HEK293 (cell line): ENCODE measurements around the gene PIGN.

Experiments used
- CTCF ChIA-PET: fragments of 350-600 bp; formaldehyde crosslinking; extraction: SDS; loops from one replicate; lab custom pipeline; 2021; ENCODE audit warnings: antibody characterized with exemption; lab: Yijun Ruan, JAX
- POLR2A ChIA-PET: fragments of 300-600 bp; formaldehyde crosslinking; extraction: SDS; loops from one replicate; lab custom pipeline; 2020; ENCODE audit warnings: antibody characterized with exemption, inconsistent platforms; lab: Yijun Ruan, JAX
- H3K27ac ChIP-seq: fragments of 200-500 bp; sonication (Bioruptor generic); 2 replicates; pipeline ENCODE4 v1.5.1; 2014; ENCODE audit warnings: low read depth, low read length, control low read depth, inconsistent platforms; ENCODE audit errors: extremely low read depth
- H3K36me3 ChIP-seq, 2 experiments: fragments of 200-500 bp in 1 of 2; sonication (Bioruptor generic) in 1 of 2; 1 replicate in 1 of 2; 2 replicates in 1 of 2; pipeline ENCODE4 v1.5.1; 2014 to 2017; ENCODE audit warnings: inconsistent platforms in 2 of 2, low read length in 2 of 2; ENCODE audit not compliant: control insufficient read depth in 2 of 2, insufficient read depth in 1 of 2
- H3K4me1 ChIP-seq: fragments of 200-500 bp; sonication (Bioruptor generic); 2 replicates; pipeline ENCODE4 v1.5.1; 2014; ENCODE audit warnings: mild to moderate bottlenecking, low read length, inconsistent platforms; ENCODE audit not compliant: control insufficient read depth, insufficient read depth
- H3K4me3 ChIP-seq: 2 replicates; pipeline ENCODE4 v1.5.1; 2011; ENCODE audit warnings: low read depth, mild to moderate bottlenecking, control low read depth, low read length, moderate library complexity
- H3K9me3 ChIP-seq: fragments of 200-500 bp; sonication (Bioruptor generic); 2 replicates; pipeline ENCODE4 v1.5.1; 2014; ENCODE audit warnings: low read depth, low read length, inconsistent platforms; ENCODE audit not compliant: control insufficient read depth, insufficient read depth
- EGR2 ChIP-seq: fragments of 450-650 bp; formaldehyde crosslinking; IDR thresholded peaks from 2 replicates; pipeline ENCODE4 v1.5.1; 2016; ENCODE audit warnings: low read depth, missing biosample characterization, missing genetic modification characterization
- HOXA7 ChIP-seq: sonication (generic); formaldehyde crosslinking; IDR thresholded peaks from 2 replicates; pipeline ENCODE4 v1.8.1; 2022; ENCODE audit warnings: missing genetic modification reagents, borderline replicate concordance
- HOXC10 ChIP-seq: sonication (generic); formaldehyde crosslinking; IDR thresholded peaks from 2 replicates; pipeline ENCODE4 v1.8.1; 2023; ENCODE audit warnings: mild to moderate bottlenecking, missing genetic modification reagents
- KLF17 ChIP-seq: fragments of 450-650 bp; formaldehyde crosslinking; IDR thresholded peaks from 2 replicates; pipeline ENCODE4 v1.5.1; 2016; ENCODE audit warnings: missing biosample characterization, missing genetic modification characterization
- OSR2 ChIP-seq: fragments of 450-650 bp; formaldehyde crosslinking; IDR thresholded peaks from 2 replicates; pipeline ENCODE4 v1.5.1; 2016; ENCODE audit warnings: missing biosample characterization, missing genetic modification characterization
- SP2 ChIP-seq: fragments of 450-650 bp; formaldehyde crosslinking; IDR thresholded peaks from 2 replicates; pipeline ENCODE4 v1.5.1; 2016; ENCODE audit warnings: missing biosample characterization, missing genetic modification characterization
- TSHZ1 ChIP-seq: fragments of 450-650 bp; formaldehyde crosslinking; IDR thresholded peaks from 2 replicates; pipeline ENCODE4 v1.5.1; 2016; ENCODE audit warnings: missing biosample characterization, missing genetic modification characterization, borderline replicate concordance
- ZFP37 ChIP-seq: fragments of 450-650 bp; formaldehyde crosslinking; IDR thresholded peaks from 2 replicates; pipeline ENCODE4 v1.5.1; 2016; ENCODE audit warnings: missing biosample characterization, missing genetic modification characterization
- ZNF10 ChIP-seq: fragments of 450-650 bp; formaldehyde crosslinking; IDR thresholded peaks from 2 replicates; pipeline ENCODE4 v1.5.1; 2017; ENCODE audit warnings: missing biosample characterization, missing genetic modification characterization
- ZNF174 ChIP-seq: fragments of 450-650 bp; formaldehyde crosslinking; IDR thresholded peaks from 2 replicates; pipeline ENCODE4 v1.5.0; 2017; ENCODE audit warnings: missing biosample characterization, mild to moderate bottlenecking, missing genetic modification characterization
- ZNF175 ChIP-seq: fragments of 450-650 bp; formaldehyde crosslinking; IDR thresholded peaks from 2 replicates; pipeline ENCODE4 v1.5.1; 2016; ENCODE audit warnings: missing biosample characterization, missing genetic modification characterization
- ZNF19 ChIP-seq: fragments of 450-650 bp; formaldehyde crosslinking; IDR thresholded peaks from 2 replicates; pipeline ENCODE4; 2016; ENCODE audit warnings: missing biosample characterization, missing genetic modification characterization, low read depth
- ZNF239 ChIP-seq: fragments of 450-650 bp; formaldehyde crosslinking; IDR thresholded peaks from 2 replicates; pipeline ENCODE4 v1.5.1; 2016; ENCODE audit warnings: missing biosample characterization, missing genetic modification characterization
- ZNF24 ChIP-seq: fragments of 450-650 bp; formaldehyde crosslinking; IDR thresholded peaks from 2 replicates; pipeline ENCODE4 v1.5.1; 2016; ENCODE audit warnings: missing biosample characterization, missing genetic modification characterization
- ZNF423 ChIP-seq: fragments of 450-650 bp; formaldehyde crosslinking; IDR thresholded peaks from 2 replicates; pipeline ENCODE4 v1.5.1; 2016; ENCODE audit warnings: missing biosample characterization, missing genetic modification characterization
- ZNF426 ChIP-seq: fragments of 450-650 bp; formaldehyde crosslinking; IDR thresholded peaks from 2 replicates; pipeline ENCODE4 v1.5.1; 2017; ENCODE audit warnings: missing biosample characterization, missing genetic modification characterization, mild to moderate bottlenecking, inconsistent platforms, moderate library complexity
- ZNF48 ChIP-seq: fragments of 450-650 bp; formaldehyde crosslinking; IDR thresholded peaks from 2 replicates; pipeline ENCODE4 v1.5.1; 2016; ENCODE audit warnings: missing biosample characterization, missing genetic modification characterization
- ZNF549 ChIP-seq: fragments of 450-650 bp; IDR thresholded peaks from 2 replicates; pipeline ENCODE4 v1.5.1; 2018; ENCODE audit warnings: missing biosample characterization, missing genetic modification characterization, mild to moderate bottlenecking, inconsistent platforms, moderate library complexity
- ZNF785 ChIP-seq: fragments of 450-650 bp; formaldehyde crosslinking; IDR thresholded peaks from 2 replicates; pipeline ENCODE4 v1.5.1; 2016; ENCODE audit warnings: missing biosample characterization, missing genetic modification characterization
- ZXDB ChIP-seq: fragments of 450-650 bp; formaldehyde crosslinking; IDR thresholded peaks from 2 replicates; pipeline ENCODE4 v1.5.1; 2016; ENCODE audit warnings: missing biosample characterization, missing genetic modification characterization

Gene PIGN

GRCh38 chr18:62044490-62045000 is 142.3 kb downstream of the PIGN start (continued):
- TF ChIP-seq ZXDB (tag by site-specific recombination) = no peak
- TF ChIP-seq, all 188 proteins: peak for 0

GRCh38 chr18:62037989-62038778 is 148.7 kb downstream of the PIGN start:
- Histone ChIP-seq H3K4me1 (peaks cover 2% of the 10 kb centered on the region; the same call in 1 of the 2 replicates), H3K4me3 (no peak overlapping the region), H3K9me3 (no peaks in the 10 kb centered on the region), H3K36me3 (no peaks in the 10 kb centered on the region; a peak in 1 of 3 replicates), H3K27ac (no peak overlapping the region)
- ChIA-PET CTCF (interaction anchor here (0.5 to 1.1 kb wide), 3 partner anchors 9 to 93 kb away, joined by 3 read pairs; no protein-coding TSS in a partner anchor), POLR2A (no interaction called here)
- TF ChIP-seq OSR2 (tag by site-specific recombination) = no peak
- no peak for TF ChIP-seq ZNF19 (tag by site-specific recombination)
- TF ChIP-seq ZNF785 (tag by site-specific recombination) = no peak
- no peak for TF ChIP-seq ZNF239 (tag by site-specific recombination)
- no peak for TF ChIP-seq HOXC10 (CRISPR knock-in tag)
- TF ChIP-seq KLF17 (tag by site-specific recombination) = no peak
- no peak for TF ChIP-seq ZNF426 (tag by site-specific recombination)
- no peak for TF ChIP-seq ZNF549
- no peak for TF ChIP-seq HOXA7
- TF ChIP-seq SP2 = no peak
- no peak for TF ChIP-seq ZNF175 (tag by site-specific recombination)
- no peak for TF ChIP-seq ZNF423 (tag by site-specific recombination)
- no peak for TF ChIP-seq ZNF10 (tag by site-specific recombination)
- no peak for TF ChIP-seq ZNF174
- TF ChIP-seq EGR2 (tag by site-specific recombination) = no peak
- TF ChIP-seq ZNF48 (tag by site-specific recombination) = no peak
- no peak for TF ChIP-seq TSHZ1 (tag by site-specific recombination)
- no peak for TF ChIP-seq ZFP37 (tag by site-specific recombination)
- no peak for TF ChIP-seq ZNF24 (tag by site-specific recombination)
